GM19023 (cell line): Measurements from ENCODE around the gene KIF16B.
A peak's percentile ranks its signal among the peaks of the same experiment; 100 is the strongest.
"Not testable (repeated sequence)": the region's sequence is repeated elsewhere in the genome, so short reads cannot be mapped to it uniquely, and the experiment has no call there.

ENCODE experiments used
- ATAC-seq: cut with Tn5 transposase; IDR thresholded peaks from one replicate; pipeline ENCODE4 v1.9.1; 2021; ENCODE audit warnings: mild to moderate bottlenecking, moderate library complexity; ENCODE audit not compliant: unreplicated experiment

The KIF16B gene

DNA sequence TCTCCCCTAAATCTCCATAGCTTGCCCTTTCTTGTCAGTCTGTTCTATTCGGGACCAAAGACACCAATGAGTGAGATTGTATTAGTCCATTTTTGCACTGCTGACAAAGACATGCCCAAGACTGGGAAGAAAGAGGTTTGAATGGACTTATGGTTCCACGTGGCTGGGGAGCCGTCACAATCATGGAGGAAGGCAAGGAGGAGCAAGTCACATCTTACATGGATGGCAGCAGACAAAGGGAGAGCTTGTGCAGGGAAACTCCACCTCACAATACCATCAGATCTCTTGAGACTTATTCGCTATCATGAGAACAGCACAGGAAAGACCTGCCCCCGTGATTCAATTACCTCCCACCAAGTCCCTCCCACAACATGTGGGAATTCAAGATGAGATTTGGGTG is 133.7 kb downstream of the KIF16B start:
- not testable (repeated sequence) for ATAC-seq

GRCh38 chr20:16438100-16438499 is 135.1 kb downstream of the KIF16B start:
- ATAC-seq, result no peak

- ATAC-seq, result no peak
Measured at GRCh38 chr20:16437387-16437996, 135.8 kb downstream of the KIF16B start.

DNA sequence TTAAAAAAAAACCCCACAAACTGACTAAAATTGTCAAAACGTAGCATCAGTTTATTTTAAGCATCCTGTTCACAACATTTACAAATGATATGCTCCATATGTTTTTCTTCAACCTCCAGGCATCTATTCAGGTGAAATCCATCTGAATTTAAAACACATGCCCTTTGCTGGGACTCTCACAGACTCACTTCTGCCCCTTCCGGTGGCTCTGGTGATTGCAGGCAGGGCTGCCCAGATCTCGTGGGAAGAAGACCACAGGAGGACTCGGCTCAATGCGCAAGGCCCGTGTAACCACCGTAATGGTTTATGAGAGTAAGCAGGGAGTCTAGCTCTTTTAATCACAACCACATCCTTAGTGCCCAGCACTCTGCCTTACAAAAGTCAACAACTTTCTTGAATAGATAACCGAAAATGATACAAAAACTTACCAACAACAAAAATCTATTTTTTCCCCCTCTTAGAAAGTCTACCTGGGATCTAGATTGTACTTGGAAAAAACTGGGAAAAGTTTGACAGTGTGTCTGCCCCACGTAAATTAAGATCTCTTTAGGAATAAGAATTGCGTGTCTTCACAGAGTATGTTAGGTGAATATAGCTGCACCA is 139.1 kb downstream of the KIF16B start:
- ATAC-seq, result peak; percentile 50

DNA sequence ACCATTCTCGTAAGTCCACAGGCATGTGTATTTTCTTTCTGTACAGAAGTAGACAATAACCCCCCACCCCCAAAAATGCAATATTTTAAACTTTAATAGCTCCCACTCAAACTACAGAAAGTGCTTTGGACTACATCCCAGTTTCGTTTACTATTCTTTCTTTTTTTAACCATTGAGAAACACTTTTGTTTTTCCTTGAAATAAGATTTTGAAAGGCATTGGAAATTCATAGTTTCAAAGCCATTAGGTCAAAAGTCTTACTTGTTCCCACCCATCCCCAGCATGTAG is 140.0 kb downstream of the KIF16B start:
- ATAC-seq, result no peak

GRCh38 chr20:16432466-16433292 is 140.6 kb downstream of the KIF16B start:
- ATAC-seq, result no peak

GRCh38 chr20:16428112-16428511 is 145.1 kb downstream of the KIF16B start:
- no peak for ATAC-seq

- no peak for ATAC-seq
Measured at GRCh38 chr20:16427571-16427970, 145.7 kb downstream of the KIF16B start.

GRCh38 chr20:16424780-16425179 is 148.5 kb downstream of the KIF16B start:
- ATAC-seq, result no peak

DNA sequence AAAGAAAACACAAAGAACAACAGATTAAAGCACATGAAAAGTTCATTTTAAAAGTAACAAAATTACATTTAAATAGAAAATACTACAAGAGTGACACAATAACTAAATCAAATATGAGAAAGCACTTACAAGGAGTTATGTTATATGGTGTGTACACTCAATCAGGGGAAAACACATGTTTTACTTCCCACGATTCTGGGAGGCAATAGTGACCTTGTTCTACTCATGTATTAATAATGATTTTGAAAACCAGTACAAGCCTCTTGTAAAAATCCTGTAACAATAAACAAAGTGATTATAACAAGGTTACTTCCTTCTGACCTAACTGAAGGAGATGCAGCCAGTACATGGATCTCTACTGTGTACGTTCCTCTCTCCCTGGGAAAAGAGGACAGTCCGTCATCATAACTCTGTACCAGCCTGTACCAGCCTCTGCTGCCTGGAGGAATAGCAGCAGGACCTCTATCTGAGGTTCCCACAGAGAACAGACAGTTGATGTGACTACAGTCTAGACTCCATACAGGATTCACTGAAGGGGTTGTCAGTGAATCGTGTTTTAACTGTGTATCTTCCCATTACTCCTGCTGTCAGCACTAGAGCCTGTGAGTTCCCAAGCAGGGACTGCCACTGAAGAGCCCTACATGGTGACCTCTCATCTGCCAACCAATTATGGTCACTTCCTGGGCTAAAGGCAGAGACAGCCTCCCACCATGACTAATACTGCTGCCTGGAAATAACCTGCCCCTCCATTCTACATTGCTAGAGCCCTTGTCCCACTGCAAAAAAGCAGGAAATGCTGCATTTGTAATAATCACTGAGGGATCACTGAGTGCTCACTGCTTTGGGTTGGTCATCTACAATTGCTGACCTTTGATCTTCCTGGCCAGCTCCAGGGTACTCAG is 149.7 kb downstream of the KIF16B start:
- no peak for ATAC-seq

DNA sequence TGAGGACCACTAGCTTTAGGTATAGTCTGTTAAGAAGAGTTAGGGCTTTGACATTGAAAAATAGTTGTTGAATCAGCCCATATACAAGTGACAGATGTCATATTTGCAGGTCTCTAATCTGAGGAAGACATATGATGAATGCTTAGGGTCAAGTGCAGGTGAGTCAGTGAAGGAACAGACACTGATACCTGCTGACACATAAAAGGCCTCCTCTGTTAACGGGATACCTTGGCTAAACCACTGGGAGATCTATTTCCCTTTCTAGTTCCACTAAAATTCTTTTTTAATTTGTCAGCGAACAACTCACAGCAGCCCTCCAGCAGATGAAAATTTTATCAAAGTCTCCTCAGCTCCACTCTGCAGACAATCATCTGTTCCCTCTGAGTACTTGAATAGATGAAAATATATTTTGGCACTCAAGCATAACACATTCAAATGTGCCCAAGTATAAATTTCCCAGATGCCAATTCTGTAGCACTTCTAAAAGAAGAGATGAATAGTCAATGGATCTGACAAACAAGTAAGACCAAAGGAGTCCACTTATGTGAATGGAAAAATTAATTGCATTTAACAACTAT is 154.0 kb downstream of the KIF16B start:
- ATAC-seq, result no peak

DNA sequence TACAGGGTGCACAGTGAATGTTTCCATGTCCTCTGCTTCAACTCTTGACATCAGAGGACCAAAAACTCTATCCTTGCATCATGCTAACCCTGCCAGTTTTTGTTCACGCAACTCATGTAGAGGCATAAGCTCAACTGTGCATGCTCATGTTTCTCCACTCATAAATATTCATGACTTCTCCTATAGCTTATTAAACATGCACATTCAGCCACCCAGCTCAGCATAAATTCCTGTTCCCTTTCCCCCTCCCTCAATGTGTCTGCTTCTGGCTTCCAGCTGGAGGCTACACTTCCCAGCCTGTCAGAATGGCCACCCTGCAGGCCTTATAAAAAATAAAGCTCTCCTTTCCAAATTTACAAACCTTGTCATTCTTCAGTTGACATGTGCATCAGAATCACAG is 154.6 kb downstream of the KIF16B start:
- ATAC-seq, result no peak

GRCh38 chr20:16417001-16417400 is 156.2 kb downstream of the KIF16B start:
- ATAC-seq, result no peak

GRCh38 chr20:16415071-16416053 is 157.9 kb downstream of the KIF16B start:
- ATAC-seq, result no peak

DNA sequence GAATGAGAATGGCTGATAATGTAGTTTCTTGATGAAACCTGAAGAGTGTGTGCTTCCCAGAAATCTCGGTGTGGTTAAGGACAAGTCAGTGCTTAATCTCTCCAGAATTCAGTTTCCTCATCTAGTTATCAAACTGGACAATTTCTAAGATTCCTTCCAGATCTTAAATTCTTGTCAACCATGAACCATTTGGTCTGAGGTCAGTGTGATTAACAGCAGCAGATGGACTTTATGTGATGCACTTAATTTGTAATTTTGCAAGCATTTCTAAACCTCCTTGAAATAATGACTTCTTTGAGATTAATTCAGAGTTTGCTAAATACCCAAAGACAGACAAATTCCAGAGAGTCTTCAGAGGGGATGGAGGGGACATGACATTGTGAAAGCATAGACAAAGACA is 160.3 kb downstream of the KIF16B start:
- ATAC-seq, result no peak

DNA sequence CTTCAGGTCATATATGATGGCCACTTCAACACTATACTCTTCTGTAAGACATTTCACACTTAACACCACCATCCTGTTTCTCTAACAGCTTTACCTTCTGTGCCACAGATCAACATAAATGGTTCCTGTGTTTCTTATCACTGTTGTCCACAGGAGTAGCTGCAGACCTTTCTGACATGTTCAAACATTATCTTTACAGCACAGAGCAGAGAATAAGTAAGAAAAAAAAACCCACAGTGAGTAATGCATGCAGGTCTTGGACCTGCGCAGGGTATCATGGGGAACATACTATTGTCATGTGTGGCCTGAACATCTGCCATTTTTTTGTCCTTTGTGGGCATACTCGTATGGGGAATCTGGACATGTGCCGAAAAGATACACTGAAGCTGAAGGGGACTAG is 161.9 kb downstream of the KIF16B start:
- no peak for ATAC-seq

GRCh38 chr20:16410626-16411025 is 162.6 kb downstream of the KIF16B start:
- ATAC-seq, result no peak

DNA sequence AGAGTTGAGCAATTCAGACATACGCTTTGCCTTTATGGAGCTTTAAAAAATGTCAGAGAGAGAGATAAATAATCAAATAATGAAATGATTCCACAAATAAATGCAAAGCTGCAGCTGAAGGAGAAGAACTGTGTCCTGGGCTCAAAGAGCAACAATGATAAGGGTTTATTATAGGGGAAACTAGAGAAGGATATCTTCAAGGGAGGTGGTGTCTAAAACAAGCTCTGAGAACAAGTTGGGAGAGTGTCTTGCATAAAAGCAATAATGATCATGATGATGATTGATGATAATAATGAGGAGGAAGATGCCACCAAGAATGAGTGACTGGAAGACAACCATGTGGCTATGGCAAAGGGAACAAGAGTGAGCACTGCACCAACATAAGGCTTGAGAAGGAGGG is 164.3 kb downstream of the KIF16B start:
- no peak for ATAC-seq

- ATAC-seq, result no peak
Measured at GRCh38 chr20:16407251-16408067, 165.8 kb downstream of the KIF16B start.
